ENCODE data around the gene USP40.

The USP40 gene

DNA sequence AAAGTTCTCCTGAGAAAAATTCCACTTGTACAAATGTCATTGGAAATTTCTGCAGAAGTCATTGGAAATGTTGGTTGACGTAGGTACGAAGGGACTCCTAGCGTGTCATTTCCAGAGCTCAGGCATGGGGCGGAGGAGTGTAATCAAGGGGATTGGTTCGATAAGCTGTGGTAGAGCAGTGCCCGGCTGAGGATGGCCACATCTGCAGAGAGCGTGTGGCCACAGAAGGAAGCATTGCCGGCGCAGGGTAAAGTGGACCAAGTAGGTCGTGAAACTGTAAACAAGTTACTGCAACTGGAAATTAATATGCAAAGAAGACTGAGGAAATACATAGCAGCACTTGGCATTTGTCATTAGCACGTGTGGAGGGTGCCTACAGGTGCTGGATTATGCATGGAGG lies 110.5 kb downstream of the USP40 start:
- H3K23ac ChIP-seq (ENCODE audit: low read length): no peak overlapping the region
- H3K14ac ChIP-seq (ENCODE audit: low read length): no peak overlapping the region
- H2AFZ ChIP-seq (ENCODE audit: insufficient read depth, low read length, poor library complexity): no peak overlapping the region
- peaks cover 41 to 51% of the 10 kb centered on the region in 2 experiments for H3K36me3 ChIP-seq (ENCODE audit: control insufficient read depth in 1 of 2, insufficient read depth in 2 of 2, low read length in 2 of 2)
- H3K4me1 ChIP-seq (ENCODE audit: control insufficient read depth in 1 of 2, insufficient read depth in 2 of 2, low read length in 2 of 2): no peaks in the 10 kb centered on the region
- no peak overlapping the region for H4K12ac ChIP-seq (ENCODE audit: low read depth, low read length)
- WGBS (ENCODE audit: extremely low coverage, insufficient coverage, insufficient read length): no CpG with 5 or more reads among the region's 11 CpGs
- no peak for DNase-seq
- H3K4me3 ChIP-seq (ENCODE audit: low read depth, low read length): no peak overlapping the region
- H3K4me2 ChIP-seq (ENCODE audit: low read length): no peak overlapping the region
- no peak overlapping the region for H4K91ac ChIP-seq (ENCODE audit: low read depth, low read length)
- no peak overlapping the region for H3K4ac ChIP-seq (ENCODE audit: low read depth, low read length)
- H2BK5ac ChIP-seq (ENCODE audit: low read depth, low read length, poor library complexity): no peak overlapping the region
- no peak overlapping the region for H3K27ac ChIP-seq (ENCODE audit: low read depth, low read length)
- no peak overlapping the region for H3K18ac ChIP-seq (ENCODE audit: low read length)
- H2AK5ac ChIP-seq (ENCODE audit: low read length): no peak overlapping the region
- H2BK120ac ChIP-seq (ENCODE audit: insufficient read depth, low read length, poor library complexity): no peak overlapping the region
- no peaks in the 10 kb centered on the region for H3K79me2 ChIP-seq (ENCODE audit: control insufficient read depth, insufficient read depth, low read length, poor library complexity)
- no peaks in the 10 kb centered on the region for H3K79me1 ChIP-seq (ENCODE audit: low read length)
- H2BK12ac ChIP-seq (ENCODE audit: low read length): no peak overlapping the region
- H3K9ac ChIP-seq (ENCODE audit: low read length): no peak overlapping the region
- no peaks in the 10 kb centered on the region for H3K9me3 ChIP-seq (ENCODE audit: insufficient read depth, low read depth, low read length)
- H3K27me3 ChIP-seq (ENCODE audit: insufficient read depth, low read length): no peaks in the 10 kb centered on the region
- H4K8ac ChIP-seq (ENCODE audit: low read depth, low read length): no peak overlapping the region

DNA sequence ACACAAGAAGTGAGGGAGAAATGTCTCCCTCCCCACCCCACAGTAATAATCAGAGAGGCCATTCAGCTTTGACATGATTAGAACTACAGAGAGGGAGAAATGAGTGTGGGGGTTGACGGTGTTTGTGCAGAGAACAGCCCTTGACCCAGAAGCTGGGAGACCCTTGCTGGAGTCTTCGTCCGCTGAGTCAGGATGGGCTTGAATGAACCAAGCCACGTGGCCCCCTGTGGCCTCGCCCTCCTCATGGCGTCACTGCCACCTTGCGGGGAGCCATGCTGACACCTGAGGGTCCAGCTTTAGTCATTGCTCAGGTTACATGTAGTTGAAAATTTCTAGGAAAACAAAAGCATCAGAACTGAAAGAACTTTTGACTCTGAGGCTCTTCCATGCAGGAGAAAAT lies 111.1 kb downstream of the USP40 start:
- no peaks in the 10 kb centered on the region for H3K27me3 ChIP-seq (ENCODE audit: insufficient read depth, low read length)

DNA sequence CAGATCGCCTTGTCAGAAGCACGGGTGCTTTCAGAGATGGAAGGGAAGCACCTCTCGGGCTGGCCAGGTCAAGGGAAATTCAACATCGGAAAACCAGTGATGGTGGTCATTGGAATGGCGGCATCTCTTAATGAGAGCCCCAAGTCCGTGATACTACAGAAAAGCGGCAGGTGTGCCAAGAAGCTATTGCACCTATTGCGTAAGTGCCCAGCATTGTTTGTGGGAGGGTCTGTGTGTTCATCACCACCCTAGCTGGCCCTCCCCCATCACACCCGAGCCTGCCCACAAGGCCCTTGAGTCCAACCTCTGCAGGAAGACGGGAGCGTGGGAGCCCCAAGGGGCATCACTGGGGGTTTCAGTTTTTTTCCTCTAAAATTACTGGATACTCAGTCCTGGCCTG lies 111.6 kb downstream of the USP40 start:
- Histone ChIP-seq H3K36me3 (ENCODE audit: control insufficient read depth in 1 of 2, insufficient read depth in 2 of 2, low read length in 2 of 2) (peaks cover 42 to 54% of the 10 kb centered on the region in 2 experiments), H2AK5ac (ENCODE audit: low read length) (no peak overlapping the region), H2BK12ac (ENCODE audit: low read length) (no peak overlapping the region), H4K91ac (ENCODE audit: low read depth, low read length) (no peak overlapping the region), H3K79me1 (ENCODE audit: low read length) (no peaks in the 10 kb centered on the region), H3K9me3 (ENCODE audit: insufficient read depth, low read depth, low read length) (no peaks in the 10 kb centered on the region), H2BK5ac (ENCODE audit: low read depth, low read length, poor library complexity) (no peak overlapping the region), H3K4ac (ENCODE audit: low read depth, low read length) (no peak overlapping the region), H3K18ac (ENCODE audit: low read length) (no peak overlapping the region), H3K79me2 (ENCODE audit: control insufficient read depth, insufficient read depth, low read length, poor library complexity) (no peaks in the 10 kb centered on the region), H2AFZ (ENCODE audit: insufficient read depth, low read length, poor library complexity) (no peak overlapping the region), H3K9ac (ENCODE audit: low read length) (no peak overlapping the region), H3K27me3 (ENCODE audit: insufficient read depth, low read length) (no peaks in the 10 kb centered on the region), H3K4me2 (ENCODE audit: low read length) (no peak overlapping the region), H4K12ac (ENCODE audit: low read depth, low read length) (no peak overlapping the region), H2BK120ac (ENCODE audit: insufficient read depth, low read length, poor library complexity) (no peak overlapping the region), H3K27ac (ENCODE audit: low read depth, low read length) (no peak overlapping the region), H3K23ac (ENCODE audit: low read length) (no peak overlapping the region), H4K8ac (ENCODE audit: low read depth, low read length) (no peak overlapping the region), H3K4me1 (ENCODE audit: control insufficient read depth in 1 of 2, insufficient read depth in 2 of 2, low read length in 2 of 2) (no peaks in the 10 kb centered on the region), H3K4me3 (ENCODE audit: low read depth, low read length) (no peak overlapping the region), H3K14ac (ENCODE audit: low read length) (no peak overlapping the region)
- DNase-seq: no peak
- WGBS (ENCODE audit: extremely low coverage, insufficient coverage, insufficient read length): no CpG with 5 or more reads among the region's 11 CpGs

More for the DNA sequence above, 111.1 kb downstream of the USP40 start:
- Histone ChIP-seq H4K8ac (ENCODE audit: low read depth, low read length) (no peak overlapping the region), H3K36me3 (ENCODE audit: control insufficient read depth in 1 of 2, insufficient read depth in 2 of 2, low read length in 2 of 2) (peaks cover 42 to 53% of the 10 kb centered on the region in 2 experiments), H4K12ac (ENCODE audit: low read depth, low read length) (no peak overlapping the region), H3K4me2 (ENCODE audit: low read length) (no peak overlapping the region), H2AFZ (ENCODE audit: insufficient read depth, low read length, poor library complexity) (no peak overlapping the region), H3K4ac (ENCODE audit: low read depth, low read length) (no peak overlapping the region), H3K9me3 (ENCODE audit: insufficient read depth, low read depth, low read length) (no peaks in the 10 kb centered on the region), H3K4me1 (ENCODE audit: control insufficient read depth in 1 of 2, insufficient read depth in 2 of 2, low read length in 2 of 2) (no peaks in the 10 kb centered on the region), H3K79me2 (ENCODE audit: control insufficient read depth, insufficient read depth, low read length, poor library complexity) (no peaks in the 10 kb centered on the region), H2BK12ac (ENCODE audit: low read length) (no peak overlapping the region), H2AK5ac (ENCODE audit: low read length) (no peak overlapping the region), H2BK120ac (ENCODE audit: insufficient read depth, low read length, poor library complexity) (no peak overlapping the region), H3K14ac (ENCODE audit: low read length) (no peak overlapping the region), H3K18ac (ENCODE audit: low read length) (no peak overlapping the region), H3K23ac (ENCODE audit: low read length) (no peak overlapping the region), H3K4me3 (ENCODE audit: low read depth, low read length) (no peak overlapping the region), H3K9ac (ENCODE audit: low read length) (no peak overlapping the region), H3K27ac (ENCODE audit: low read depth, low read length) (no peak overlapping the region), H4K91ac (ENCODE audit: low read depth, low read length) (no peak overlapping the region), H2BK5ac (ENCODE audit: low read depth, low read length, poor library complexity) (no peak overlapping the region), H3K79me1 (ENCODE audit: low read length) (no peaks in the 10 kb centered on the region)
- no peak for DNase-seq
- no CpG with 5 or more reads among the region's 7 CpGs for WGBS (ENCODE audit: extremely low coverage, insufficient coverage, insufficient read length)

GRCh38 chr2:233453916-233454315 lies 112.7 kb downstream of the USP40 start:
- H3K27ac ChIP-seq (ENCODE audit: low read depth, low read length): no peak overlapping the region
- no peak overlapping the region for H4K8ac ChIP-seq (ENCODE audit: low read depth, low read length)
- H3K79me1 ChIP-seq (ENCODE audit: low read length): no peaks in the 10 kb centered on the region
- no peak overlapping the region for H4K12ac ChIP-seq (ENCODE audit: low read depth, low read length)
- no peak overlapping the region for H3K18ac ChIP-seq (ENCODE audit: low read length)
- H3K4me1 ChIP-seq (ENCODE audit: control insufficient read depth in 1 of 2, insufficient read depth in 2 of 2, low read length in 2 of 2): no peaks in the 10 kb centered on the region
- H2BK5ac ChIP-seq (ENCODE audit: low read depth, low read length, poor library complexity): no peak overlapping the region
- H3K14ac ChIP-seq (ENCODE audit: low read length): no peak overlapping the region
- H3K27me3 ChIP-seq (ENCODE audit: insufficient read depth, low read length): no peaks in the 10 kb centered on the region
- H2BK12ac ChIP-seq (ENCODE audit: low read length): no peak overlapping the region
- no peak overlapping the region for H4K91ac ChIP-seq (ENCODE audit: low read depth, low read length)
- no CpG with 5 or more reads among the region's 8 CpGs for WGBS (ENCODE audit: extremely low coverage, insufficient coverage, insufficient read length)
- no peak overlapping the region for H3K23ac ChIP-seq (ENCODE audit: low read length)
- H3K36me3 ChIP-seq (ENCODE audit: control insufficient read depth in 1 of 2, insufficient read depth in 2 of 2, low read length in 2 of 2): peaks cover 50 to 56% of the 10 kb centered on the region in 2 experiments
- H2AFZ ChIP-seq (ENCODE audit: insufficient read depth, low read length, poor library complexity): no peak overlapping the region
- H3K79me2 ChIP-seq (ENCODE audit: control insufficient read depth, insufficient read depth, low read length, poor library complexity): no peaks in the 10 kb centered on the region
- DNase-seq: no peak
- H3K4me2 ChIP-seq (ENCODE audit: low read length): no peak overlapping the region
- no peaks in the 10 kb centered on the region for H3K9me3 ChIP-seq (ENCODE audit: insufficient read depth, low read depth, low read length)
- no peak overlapping the region for H2BK120ac ChIP-seq (ENCODE audit: insufficient read depth, low read length, poor library complexity)
- H3K9ac ChIP-seq (ENCODE audit: low read length): no peak overlapping the region
- no peak overlapping the region for H3K4me3 ChIP-seq (ENCODE audit: low read depth, low read length)
- H2AK5ac ChIP-seq (ENCODE audit: low read length): no peak overlapping the region
- H3K4ac ChIP-seq (ENCODE audit: low read depth, low read length): no peak overlapping the region
